Neural progenitor cell (in vitro differentiated cells): ENCODE results near the gene KAZN.
A peak's percentile ranks its signal among the peaks of the same experiment; 100 is the strongest.

ENCODE experiments used
- CTCF ChIP-seq: fragments of 200-600 bp; sonication (generic); IDR thresholded peaks from 2 replicates; pipeline ENCODE4 v1.5.1; 2017; ENCODE audit warnings: antibody characterized with exemption, mild to moderate bottlenecking
- EZH2 ChIP-seq: fragments of 200-600 bp; sonication (generic); IDR thresholded peaks from 2 replicates; pipeline ENCODE4 v1.6.1; 2017; ENCODE audit warnings: antibody characterized with exemption, mild to moderate bottlenecking, moderate library complexity
- EZH2phosphoT487 ChIP-seq: fragments of 200-600 bp; sonication (generic); IDR thresholded peaks from 2 replicates; pipeline ENCODE4 v1.6.1; 2017; ENCODE audit warnings: antibody characterized with exemption

DNA sequence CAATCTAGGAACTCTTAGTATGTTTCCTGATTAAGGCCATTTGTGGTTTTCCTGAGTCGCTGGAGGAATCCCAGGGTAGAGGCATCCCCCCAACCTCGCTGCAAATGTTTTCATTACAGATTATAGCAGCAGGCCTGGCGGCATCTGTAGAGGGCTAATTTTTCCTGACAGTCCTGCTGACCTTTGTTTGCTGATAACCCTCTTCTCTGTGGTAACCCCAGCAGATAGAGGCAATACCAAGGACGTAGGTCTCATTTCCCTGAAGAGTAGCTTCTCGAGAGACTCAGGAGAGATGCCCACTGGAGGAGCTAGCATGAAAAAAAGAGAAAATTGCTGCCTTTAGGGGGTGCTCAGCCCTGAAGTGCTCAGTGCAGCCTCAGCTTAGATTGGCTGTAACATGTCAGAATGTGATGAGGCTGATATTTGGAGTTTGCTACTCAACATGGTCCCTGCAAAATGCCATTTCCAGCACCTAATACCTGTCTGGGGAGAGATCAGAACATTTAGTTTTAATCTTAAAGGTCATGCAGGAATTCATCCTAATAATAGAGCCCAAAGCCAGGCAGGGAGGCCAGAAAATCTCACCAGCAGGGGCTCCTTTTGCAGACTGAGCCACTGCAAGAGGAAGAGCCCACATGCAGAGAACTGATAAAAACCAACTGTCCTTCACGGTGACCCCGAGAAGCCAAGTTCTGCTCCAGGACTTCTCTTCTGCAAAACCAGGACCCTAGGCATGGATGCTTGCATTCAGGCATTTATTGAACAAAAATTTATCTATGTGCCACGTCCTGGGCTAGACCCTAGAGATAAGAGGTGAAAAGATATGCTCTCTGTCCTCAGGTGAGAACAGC is 184.5 kb downstream of the KAZN start:
- TF ChIP-seq CTCF = peak; percentile 32
- no peak for TF ChIP-seq EZH2
- TF ChIP-seq EZH2phosphoT487 = no peak
